RKO (cell line): Measurements from ENCODE around the gene SLC8B1.

Experiments
- DNase-seq: peaks from one replicate; pipeline ENCODE4 v3.0.0-alpha.2; 2016; ENCODE audit warnings: low spot score

The SLC8B1 gene

DNA sequence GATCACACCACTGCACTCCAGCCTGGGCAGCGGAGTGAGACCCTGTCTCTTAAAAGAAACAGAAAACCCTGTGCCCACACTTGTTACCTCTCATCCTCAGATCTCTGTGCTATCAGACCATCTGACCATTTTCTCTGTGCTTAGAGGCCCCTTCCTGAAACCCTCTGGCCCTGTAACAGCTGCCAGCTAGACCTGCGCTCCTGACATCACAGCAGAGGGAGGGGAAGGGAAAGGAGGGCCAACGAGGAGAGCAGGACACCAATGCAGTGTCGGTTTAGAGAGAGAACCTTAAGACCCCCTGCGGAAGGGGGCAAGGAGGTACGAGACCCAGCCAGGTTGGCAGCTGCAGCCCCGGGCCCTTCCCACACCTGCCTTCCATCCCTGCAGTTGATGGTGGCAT is 42.4 kb downstream of the SLC8B1 start:
- no peak for DNase-seq

DNA sequence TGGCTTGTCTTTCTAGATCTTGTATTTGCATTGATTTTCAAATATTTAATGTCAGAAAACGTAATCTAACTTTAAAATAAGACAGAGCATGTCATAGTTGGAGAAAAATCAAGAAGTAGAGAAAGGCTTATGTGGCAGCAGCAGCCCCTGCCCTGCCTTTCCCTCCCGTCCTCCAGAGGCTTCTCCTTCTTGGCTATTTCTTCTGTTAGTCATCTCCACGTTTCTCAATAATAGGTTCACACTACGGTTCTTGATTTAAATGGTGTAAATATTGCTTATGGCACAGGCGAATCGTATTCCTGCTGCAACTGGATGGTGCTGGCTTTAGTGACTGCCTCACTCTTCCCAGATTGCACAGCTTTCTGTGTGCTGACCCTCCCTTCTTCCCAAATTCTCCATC is 42.8 kb downstream of the SLC8B1 start:
- DNase-seq = no peak

DNA sequence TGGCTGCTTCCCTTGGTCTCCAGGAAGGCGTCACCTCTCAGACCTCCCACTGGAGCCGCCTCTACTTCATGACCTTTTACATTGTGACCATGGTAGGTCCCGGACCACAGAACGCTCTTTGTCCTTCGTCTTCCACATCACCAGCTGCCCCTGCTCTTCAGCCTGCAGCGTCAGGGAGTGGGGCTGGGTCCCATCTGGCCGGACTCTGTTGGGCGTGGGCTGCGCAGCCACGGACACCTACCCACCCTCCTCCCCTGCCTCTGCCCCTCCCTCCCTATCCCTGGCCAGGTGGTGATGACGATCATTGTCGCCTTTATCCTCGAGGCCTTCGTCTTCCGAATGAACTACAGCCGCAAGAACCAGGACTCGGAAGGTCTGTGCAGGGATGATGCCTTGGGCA is 43.3 kb downstream of the SLC8B1 start:
- no peak for DNase-seq

DNA sequence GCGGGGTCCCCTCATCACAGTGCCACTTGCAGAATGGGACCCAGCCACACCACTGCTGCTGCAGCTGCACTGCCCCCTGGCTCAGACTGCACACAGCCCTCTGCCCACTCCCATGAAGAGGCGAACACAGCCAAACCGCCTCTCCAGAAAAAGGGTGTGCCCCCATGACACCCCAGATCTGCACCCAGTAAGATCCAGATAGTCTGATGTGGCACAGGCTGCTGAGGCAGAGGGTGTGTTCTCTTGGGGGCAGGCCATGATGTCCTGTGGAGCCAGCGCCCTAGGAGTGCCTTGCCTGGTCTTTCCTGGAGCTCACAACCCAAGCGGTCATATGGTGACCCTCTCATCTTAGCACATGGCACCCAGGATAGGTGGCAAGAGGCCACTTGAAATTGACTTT is 44.4 kb downstream of the SLC8B1 start:
- DNase-seq = no peak

DNA sequence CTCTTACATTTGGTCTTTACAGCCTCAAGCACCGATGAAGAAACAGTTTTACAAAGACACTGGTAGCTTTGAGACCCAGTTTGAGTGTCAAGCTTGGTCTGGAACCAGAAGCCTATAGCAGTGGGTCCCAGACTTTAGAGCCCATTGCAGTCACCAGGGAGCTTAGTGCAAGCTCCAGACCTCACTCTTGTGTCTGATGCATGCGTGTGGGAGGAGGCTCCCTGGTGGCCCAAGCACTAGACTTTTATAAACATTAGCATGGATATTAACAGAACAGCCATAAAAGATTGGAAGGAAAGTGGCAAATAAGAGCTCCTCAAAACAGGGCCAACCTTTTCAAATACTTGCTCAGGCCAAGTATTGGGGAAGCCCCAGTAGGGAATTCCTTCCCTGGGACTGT is 45.5 kb downstream of the SLC8B1 start:
- no peak for DNase-seq

DNA sequence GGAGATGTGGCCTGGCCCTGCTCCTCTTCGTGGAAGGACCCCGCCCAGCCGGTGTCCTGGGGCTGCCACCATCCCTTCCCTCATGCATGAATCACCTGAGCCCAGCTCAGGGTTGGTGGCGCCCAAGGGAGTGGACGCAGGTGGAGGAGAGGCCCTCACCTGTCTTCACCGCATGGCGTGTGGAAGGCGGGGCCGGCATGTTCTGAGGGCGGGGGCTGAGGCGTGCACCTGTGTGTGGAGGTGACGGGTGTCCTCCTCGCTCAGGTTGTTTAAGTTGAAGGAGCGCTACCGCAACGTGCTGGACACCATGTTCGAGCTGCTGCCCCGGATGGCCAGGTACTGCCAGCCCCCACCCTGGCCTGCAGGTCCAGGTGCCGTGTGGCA is 47.0 kb downstream of the SLC8B1 start:
- DNase-seq = no peak

DNA sequence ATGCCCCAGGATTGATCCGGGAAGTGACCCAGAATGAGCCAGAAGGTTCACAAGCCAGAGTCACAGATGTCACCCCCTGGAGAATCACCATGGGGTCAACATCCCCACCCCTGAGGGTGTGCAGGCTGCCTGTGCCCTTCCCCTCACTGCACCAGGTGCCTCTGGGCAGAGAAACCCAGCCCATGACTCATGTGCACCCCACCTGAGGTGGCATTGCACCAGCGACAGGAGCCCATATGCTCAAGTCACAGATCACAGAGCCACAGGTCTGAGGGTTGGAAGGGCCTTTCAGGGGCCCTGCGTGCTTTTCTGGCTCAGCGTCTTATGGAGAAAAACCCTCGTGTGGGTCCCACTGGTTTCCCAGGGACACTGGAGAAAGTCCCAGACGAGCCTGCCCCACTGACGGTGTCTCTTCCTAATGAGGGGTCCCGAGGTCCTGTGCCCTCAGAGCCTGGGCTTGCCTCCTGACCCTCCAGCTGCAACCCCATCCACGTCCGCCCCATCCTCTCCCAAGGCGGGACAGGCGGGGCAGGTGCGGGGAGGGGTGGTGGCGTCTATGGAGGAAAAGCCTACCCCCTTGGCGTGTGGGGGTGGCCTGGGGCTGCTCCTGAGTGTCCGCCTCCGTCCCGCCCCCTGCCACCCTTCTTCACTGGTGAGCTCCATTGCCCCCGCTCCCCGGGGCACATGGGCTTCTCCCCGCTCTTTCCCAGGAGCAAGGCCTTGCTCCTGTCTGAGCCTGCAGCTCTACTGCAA is 47.6 kb downstream of the SLC8B1 start:
- DNase-seq = no peak

DNA sequence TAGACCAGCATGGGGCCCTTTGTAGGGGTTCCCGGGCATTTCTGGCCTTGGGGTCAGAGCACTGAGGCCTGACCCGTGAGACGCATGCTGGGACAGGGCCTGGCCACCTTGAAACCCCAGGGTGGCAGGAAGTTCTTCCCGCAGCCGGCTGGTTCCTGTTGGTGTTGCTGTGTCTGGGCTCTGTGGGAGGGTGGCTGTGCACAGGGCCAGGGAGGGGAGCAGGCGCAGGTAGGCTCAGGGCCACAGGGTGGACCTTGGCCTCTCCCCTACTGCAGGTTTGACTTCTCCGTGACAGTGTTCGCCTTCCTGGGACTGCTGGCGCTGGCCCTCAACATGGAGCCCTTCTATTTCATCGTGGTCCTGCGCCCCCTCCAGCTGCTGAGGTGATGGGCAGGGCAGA is 48.2 kb downstream of the SLC8B1 start:
- DNase-seq = no peak

DNA sequence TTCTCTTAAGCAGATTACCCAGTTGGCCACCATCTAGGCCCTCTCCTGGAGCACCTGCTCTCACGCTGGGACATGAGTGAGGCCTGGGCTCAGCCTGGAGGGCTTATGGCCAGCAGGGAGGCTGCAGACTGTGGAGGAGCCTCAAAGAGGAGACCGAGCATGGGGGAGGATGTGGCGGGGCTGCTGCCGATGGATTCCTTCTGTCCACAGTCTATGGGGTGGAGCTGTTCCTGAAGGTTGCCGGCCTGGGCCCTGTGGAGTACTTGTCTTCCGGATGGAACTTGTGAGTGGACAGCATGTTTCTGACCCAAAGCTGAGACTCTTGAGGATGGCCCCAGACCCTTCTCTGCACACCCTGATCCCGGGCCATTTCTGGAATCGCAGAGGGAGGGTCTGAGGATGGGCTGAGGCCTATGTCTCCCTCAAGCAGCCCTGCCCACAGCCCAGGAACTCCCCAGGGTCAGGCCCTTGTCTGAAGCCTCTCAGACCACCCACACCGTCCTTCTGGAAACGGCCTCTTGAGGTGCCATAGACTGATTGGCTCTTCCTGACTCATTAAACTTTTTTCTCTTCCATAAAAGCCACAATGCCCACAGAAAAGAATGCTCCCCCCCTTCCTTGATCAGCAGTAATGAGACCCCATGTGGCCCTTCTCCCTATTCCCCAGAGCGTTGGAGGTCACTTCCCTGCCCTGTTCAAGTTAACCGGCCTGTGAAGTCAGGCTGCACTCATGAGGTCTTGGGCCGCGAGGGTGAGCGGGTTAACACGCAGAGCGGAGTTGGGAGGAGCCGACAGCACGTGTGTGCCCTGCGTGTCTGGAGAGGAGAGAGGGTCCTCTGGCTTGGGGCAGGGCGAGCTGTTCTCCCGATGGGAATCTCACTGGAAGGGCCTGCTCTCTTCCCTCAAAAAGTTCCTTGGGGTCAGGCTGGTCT is 49.0 kb downstream of the SLC8B1 start:
- no peak for DNase-seq

DNA sequence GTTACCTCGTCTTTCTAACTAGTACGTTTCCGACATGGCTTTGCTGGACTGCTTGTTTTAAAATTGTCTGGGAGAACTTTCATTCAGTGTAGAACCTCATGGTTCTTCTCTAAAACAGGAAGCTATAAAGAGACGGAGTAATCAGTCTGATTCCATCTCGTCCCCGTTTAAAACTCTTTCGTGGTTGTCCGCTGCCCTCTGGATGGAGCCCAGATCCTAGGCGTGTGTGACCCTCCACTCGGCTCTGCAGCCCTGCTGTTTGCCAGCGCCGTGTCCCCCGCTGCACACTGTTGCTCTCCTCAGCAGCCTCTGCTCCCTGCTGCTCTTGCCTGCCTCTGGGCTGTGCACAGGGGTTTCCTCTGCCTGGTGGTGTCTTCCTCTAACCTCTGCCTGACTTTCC is 50.2 kb downstream of the SLC8B1 start:
- no peak for DNase-seq

DNA sequence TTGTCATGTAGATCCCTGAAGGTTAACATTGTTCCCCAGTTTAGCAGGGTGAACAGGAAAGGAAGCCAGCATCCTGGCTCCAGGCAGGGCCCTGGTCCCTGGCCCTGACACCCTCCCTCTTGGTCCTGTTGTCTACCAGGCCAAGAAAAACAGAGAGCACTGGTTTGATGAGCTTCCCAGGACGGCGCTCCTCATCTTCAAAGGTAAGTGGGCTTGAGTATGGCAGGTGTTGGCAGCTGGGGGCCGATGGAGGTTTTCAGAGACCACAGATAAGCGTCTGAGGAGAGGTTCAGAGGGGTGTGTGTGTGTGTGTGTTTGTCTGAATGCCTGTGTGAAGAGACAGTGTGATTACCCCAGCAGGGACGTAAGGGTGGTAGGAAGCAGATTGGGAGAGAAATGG is 56.3 kb downstream of the SLC8B1 start:
- no peak for DNase-seq

DNA sequence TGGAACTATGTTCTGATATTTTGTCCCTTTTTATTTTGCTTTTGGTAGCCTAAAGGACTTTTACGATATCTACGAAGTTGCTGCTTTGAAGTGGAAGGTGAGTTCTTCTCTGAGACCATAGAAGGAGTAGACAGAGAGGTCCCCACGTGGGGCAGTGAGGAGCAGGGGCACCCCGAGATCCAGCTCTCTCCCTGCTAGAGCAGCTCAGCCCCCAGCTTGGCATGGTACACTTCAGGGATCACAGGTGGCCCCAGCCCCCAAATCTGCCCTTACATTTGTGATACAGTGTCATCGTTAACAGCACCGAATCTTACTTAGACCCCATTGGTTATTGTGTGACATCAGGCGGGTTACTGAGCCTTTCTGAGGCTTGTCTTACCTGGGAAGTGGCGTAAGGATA is 56.8 kb downstream of the SLC8B1 start:
- DNase-seq = no peak

DNA sequence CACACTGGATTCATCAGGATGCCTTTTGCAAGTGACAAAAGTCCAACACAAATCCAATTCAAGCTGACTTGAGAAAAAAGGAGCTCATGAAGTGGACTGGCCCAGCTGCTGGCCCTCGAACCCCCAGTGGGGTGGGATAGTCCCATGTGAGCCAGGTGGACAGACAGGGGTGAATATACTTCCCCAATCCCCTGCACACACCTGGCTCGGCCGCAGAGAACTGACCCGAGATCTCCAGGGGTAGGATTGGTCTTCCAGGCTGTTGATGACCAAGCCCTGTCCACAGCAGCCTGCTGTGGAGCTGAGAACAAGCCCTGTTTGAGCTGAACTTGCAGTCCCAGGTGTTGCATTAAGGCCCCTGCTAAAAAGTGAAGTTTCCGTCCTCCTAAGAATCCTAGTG is 57.4 kb downstream of the SLC8B1 start:
- DNase-seq = no peak

DNA sequence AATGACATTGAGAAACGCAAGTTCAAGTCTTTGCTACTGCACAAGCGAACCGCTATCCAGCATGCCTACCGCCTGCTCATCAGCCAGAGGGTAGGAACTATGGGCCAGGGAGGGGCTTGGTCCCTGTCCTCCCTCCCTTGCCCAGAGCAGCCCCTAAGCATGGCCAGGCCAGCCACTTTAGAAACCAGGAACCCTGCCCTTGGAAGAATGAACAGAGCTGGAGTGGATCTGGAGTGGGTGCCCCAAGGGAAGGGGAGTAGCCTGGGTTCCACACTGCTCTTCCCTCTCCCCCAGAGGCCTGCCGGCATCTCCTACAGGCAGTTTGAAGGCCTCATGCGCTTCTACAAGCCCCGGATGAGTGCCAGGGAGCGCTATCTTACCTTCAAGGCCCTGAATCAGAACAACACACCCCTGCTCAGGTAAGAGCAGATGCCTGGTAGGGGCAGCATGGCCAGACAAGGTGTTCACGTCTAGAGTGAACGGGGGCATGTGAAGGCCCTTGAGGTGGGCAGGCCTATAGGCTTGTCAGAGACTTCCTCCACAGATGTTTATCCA is 57.9 kb downstream of the SLC8B1 start:
- DNase-seq = no peak

DNA sequence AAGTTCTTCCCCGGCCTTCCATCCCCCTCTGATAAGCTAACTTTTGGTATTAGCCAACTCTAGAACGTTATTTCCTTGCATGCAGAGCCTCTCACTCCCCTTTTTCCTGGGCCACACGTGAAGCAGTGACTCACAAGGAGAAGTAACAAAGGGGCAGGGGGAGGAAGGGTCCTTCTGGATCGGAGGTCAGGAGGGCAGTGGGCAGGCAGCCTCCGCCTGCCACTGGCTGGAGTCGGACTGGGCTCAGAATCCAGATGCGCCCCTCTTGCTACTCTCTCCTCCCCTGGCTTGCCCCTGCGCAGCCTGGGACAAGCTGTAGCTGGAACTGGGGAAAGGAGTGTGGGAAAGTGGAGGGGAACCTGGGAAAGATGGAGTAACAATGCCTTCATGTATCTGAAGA is 58.6 kb downstream of the SLC8B1 start:
- no peak for DNase-seq

DNA sequence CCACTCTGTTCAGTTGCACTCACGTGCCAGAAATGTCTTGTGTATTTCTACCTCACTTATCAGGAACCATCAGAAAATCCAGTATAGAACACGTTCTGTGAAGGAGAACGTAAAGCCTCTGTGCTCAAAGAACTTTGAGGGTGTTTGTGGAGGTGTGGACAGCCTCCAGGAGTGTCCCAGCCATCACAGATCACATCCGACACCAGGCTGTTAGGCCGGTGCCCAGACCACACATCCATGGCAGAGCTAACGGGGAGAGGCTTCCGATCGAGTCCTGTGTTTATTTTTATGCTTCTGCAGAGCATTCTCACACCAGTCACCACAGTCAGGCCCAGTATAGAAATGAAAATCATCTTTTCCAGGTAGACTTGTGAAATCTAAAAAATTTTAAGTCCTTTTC is 60.1 kb downstream of the SLC8B1 start:
- DNase-seq = no peak

DNA sequence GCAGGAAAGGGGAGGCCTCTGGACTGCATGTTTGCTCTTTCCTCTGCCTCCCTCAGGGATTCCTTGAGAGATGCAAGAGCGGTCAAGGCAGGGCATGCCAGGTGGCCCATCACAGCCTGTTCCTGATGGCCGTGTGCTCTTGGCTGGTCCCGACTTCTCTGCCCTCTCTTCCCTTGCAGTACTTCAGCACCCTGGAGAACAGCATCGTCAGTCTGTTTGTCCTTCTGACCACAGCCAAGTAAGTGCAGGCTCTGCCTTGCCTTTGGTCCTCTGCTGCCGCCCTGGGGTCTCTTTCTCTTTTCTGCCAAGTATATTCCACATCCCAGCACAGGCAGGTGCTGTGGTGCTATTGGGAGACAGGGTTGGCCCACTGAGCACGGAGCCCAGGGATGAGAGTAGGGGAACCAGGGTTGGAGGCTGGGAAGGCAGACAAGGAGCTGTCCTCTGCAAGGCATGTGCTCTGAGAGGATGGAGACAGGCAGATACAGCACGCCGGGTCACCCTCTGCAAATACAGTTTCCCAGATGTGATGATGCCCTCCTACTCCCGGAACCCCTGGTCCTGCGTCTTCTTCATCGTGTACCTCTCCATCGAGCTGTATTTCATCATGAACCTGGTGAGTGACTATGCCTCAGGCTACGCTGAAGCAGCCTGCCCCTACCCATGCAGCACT is 61.7 kb downstream of the SLC8B1 start:
- DNase-seq = no peak

DNA sequence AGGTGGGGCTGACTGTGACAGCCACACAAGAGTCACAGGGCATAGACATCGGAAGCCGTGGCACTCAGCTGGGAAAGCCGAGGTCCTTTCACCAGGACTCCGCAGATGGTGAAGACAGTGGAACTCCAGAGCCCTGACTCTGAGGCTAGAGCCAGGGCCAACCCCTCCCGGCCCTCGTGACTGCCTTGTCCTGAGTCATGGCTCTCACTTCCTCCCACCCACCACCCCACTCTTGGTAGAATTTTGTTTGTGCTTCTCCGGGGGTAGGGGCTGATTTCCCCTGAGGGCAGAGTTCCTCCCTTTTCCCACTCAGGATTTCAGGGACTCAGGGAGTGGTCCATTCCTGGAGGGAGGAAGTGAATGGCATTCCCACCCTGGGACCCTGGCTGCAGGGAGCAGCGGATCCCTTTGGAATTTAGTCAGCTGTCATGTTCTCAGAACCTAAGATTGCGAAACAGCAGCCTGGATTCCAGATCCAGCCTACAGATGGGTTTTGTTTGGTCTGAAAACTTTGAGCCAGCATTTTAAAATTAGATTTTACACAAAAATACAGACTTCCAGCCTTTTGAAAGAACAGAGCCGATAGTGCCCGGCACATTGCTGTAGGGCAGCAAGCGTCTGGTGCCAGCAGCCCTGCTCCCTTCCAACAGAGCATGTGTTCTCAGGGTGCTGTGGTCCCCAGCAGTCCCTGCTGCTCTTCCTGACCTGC is 62.9 kb downstream of the SLC8B1 start:
- DNase-seq = no peak

DNA sequence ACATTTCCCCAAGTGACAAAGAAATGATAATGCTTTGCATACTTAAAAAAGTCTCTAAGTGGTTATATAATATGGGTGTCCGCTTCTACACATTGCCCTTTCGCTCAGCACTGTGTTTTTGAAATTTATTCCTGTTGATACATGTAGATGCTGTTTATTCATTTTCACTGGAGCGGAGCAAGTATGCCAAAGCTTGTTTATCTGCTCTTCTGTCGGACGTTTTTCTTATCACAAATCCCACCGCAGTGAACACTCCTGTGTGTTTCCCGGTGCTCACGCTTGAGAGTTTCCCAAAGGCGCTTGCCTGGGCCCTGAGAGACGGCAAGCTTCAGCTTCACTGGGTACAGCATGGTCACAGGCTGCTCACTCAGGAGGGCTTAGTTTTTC is 63.5 kb downstream of the SLC8B1 start:
- no peak for DNase-seq

DNA sequence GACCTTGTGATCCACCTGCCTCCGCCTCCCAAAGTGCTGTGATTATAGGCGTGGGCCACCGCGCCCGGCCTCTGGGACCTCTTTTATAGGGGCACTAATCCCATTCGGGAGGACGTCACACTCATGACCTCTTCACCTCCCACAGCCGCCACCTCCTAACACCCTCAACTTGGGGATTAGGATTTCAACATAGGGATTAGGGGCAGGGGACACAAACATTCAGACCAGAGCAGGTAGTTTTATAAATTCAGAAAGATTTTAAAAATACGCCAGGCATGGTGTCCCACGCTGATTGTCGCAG is 64.2 kb downstream of the SLC8B1 start:
- no peak for DNase-seq

DNA sequence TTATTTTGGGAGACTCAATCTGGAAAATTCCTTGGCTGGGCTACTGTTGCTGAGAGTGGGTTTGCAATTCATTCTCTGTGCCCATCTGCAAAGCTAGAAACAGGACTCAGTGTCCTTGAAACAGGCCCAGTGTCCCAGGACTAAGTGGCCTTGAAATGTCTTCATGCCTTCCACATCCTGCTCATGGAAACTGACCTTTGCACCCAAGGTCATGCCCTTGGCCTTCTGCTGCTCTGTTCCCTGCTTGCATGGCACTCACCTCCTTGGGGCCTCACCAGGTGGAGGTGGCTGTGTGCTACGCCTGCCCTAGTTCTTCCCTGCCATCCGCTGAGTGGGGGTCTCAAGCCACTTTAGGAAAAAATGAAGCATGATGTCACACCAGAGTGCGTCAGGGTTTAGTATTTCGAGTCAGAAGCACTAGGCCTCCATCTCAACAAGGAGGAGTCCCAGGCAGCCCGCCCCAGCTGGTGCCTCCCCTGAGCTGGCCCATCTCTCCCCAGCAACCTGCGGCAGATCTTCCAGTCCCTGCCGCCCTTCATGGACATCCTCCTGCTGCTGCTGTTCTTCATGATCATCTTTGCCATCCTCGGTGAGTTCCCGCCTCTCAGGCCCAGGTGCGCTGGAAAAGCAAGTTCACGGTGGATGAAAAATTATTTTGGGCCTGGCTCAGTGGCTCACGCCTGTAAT is 65.5 kb downstream of the SLC8B1 start:
- no peak for DNase-seq

DNA sequence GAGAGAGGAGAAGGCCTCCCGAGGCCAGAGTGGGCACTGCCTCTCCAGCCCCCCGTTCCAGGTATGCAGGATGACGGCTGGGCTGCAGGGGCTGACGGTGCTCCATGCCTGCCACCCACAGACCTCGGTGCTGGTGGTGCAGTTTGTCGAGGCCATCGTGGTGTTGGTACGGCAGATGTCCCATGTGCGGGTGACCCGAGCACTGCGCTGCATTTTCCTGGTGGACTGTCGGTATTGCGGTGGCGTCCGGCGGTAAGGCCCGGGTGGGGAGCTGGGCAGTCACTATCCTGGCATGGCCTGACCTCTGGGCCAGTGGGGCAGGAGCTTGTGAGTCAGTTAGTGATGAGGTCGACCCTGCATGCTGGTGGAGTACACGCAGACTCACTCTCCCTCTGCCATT is 66.3 kb downstream of the SLC8B1 start:
- no peak for DNase-seq
